SK-N-SH (cell line): ENCODE data around the gene ZNF101. TPM values are rescaled to one million over a fixed set of nuclear protein-coding genes. Genes with fewer than 3 reads are reported as not detected.

ENCODE experiments used
- CTCF ChIA-PET: fragments of 300-600, 350-600 bp; formaldehyde crosslinking; extraction: SDS; loops from one replicate; lab custom pipeline; 2021; lab: Yijun Ruan, JAX
- POLR2A ChIA-PET: fragments of 350-600 bp; sonication (Branson Sonifier 250); formaldehyde crosslinking; extraction: SDS; loops from one replicate; lab custom pipeline; 2020; ENCODE audit warnings: antibody characterized with exemption, inconsistent platforms; lab: Yijun Ruan, JAX
- DNase-seq: peaks from one replicate; pipeline ENCODE4 v3.0.0; 2012
- H2AFZ ChIP-seq: fragments of 200-600 bp; sonication (generic); 2 replicates; pipeline ENCODE4 v1.8.1; 2016; ENCODE audit warnings: antibody characterized with exemption, mild to moderate bottlenecking, low read depth
- H3F3A ChIP-seq: fragments of 200-600 bp; sonication (generic); replicated peaks from 2 replicates; pipeline ENCODE3; 2016; ENCODE audit warnings: antibody characterized with exemption, mild to moderate bottlenecking; ENCODE audit not compliant: insufficient read depth
- H3K27ac ChIP-seq, 2 experiments: fragments of 200-500 bp in 1 of 2; fragments of 200-600 bp in 1 of 2; sonication (Bioruptor generic) in 1 of 2; sonication (generic), shearing (Covaris generic) in 1 of 2; 2 replicates each; pipeline versions ENCODE4 v1.5.1 to v1.6.1; 2014 to 2016; ENCODE audit warnings: low read depth in 2 of 2, inconsistent platforms in 1 of 2, low read length in 1 of 2, mild to moderate bottlenecking in 1 of 2, mixed read lengths in 1 of 2
- H3K27me3 ChIP-seq: fragments of 200-600 bp; sonication (generic), shearing (Covaris generic); 2 replicates; pipeline ENCODE4 v1.6.1; 2016; ENCODE audit warnings: mixed run types; ENCODE audit not compliant: insufficient read depth
- H3K36me3 ChIP-seq, 2 experiments: fragments of 200-500 bp in 1 of 2; fragments of 200-600 bp in 1 of 2; sonication (Bioruptor generic) in 1 of 2; sonication (generic) in 1 of 2; replicated peaks in 1 of 2; 2 replicates each; pipeline versions ENCODE3 to v1.5.1; 2014 to 2016; ENCODE audit warnings: low read length in 1 of 2, mild to moderate bottlenecking in 1 of 2; ENCODE audit not compliant: insufficient read depth in 2 of 2, control insufficient read depth in 1 of 2
- H3K4me1 ChIP-seq, 2 experiments: fragments of 200-500 bp in 1 of 2; fragments of 200-600 bp in 1 of 2; sonication (Bioruptor generic) in 1 of 2; sonication (generic), shearing (Covaris generic) in 1 of 2; 2 replicates each; pipeline versions ENCODE4 v1.5.1 to v1.6.1; 2014 to 2016; ENCODE audit warnings: low read depth in 1 of 2, low read length in 1 of 2, mixed run types in 1 of 2; ENCODE audit not compliant: insufficient read depth in 2 of 2, control insufficient read depth in 1 of 2
- H3K4me2 ChIP-seq: fragments of 200-600 bp; sonication (generic), shearing (Covaris generic); 2 replicates; pipeline ENCODE4 v1.6.1; 2017; ENCODE audit warnings: mixed run types
- H3K4me3 ChIP-seq, 2 experiments: fragments of 200-500 bp in 1 of 2; fragments of 200-600 bp in 1 of 2; sonication (Bioruptor generic) in 1 of 2; sonication (generic), shearing (Covaris generic) in 1 of 2; 2 replicates each; pipeline versions ENCODE4 v1.5.1 to v1.8.1; 2014 to 2016; ENCODE audit warnings: low read depth in 2 of 2, inconsistent platforms in 1 of 2, low read length in 1 of 2, mild to moderate bottlenecking in 1 of 2, mixed read lengths in 1 of 2, moderate library complexity in 1 of 2
- H3K79me2 ChIP-seq: fragments of 200-600 bp; sonication (generic); 2 replicates; pipeline ENCODE4 v1.8.1; 2017; ENCODE audit warnings: mild to moderate bottlenecking; ENCODE audit not compliant: insufficient read depth
- H3K9ac ChIP-seq: fragments of 200-600 bp; sonication (generic); 2 replicates; pipeline ENCODE4 v1.6.1; 2017; ENCODE audit warnings: mixed run types
- H3K9me2 ChIP-seq: fragments of 200-600 bp; sonication (generic); 2 replicates; pipeline ENCODE4 v1.6.1; 2017; ENCODE audit warnings: mixed run types
- H3K9me3 ChIP-seq: fragments of 200-600 bp; sonication (generic); 2 replicates; pipeline ENCODE4 v1.6.1; 2017; ENCODE audit warnings: mixed run types, mild to moderate bottlenecking, moderate library complexity
- H4K20me1 ChIP-seq: fragments of 200-600 bp; sonication (generic); 2 replicates; pipeline ENCODE4 v1.6.1; 2017; ENCODE audit warnings: mild to moderate bottlenecking, mixed run types; ENCODE audit not compliant: insufficient read depth
- CTCF ChIP-seq: fragments of 200-600 bp; sonication (generic); IDR thresholded peaks from 2 replicates; pipeline ENCODE4 v1.6.1; 2017; ENCODE audit warnings: antibody characterized with exemption, mild to moderate bottlenecking, moderate library complexity
- ELF1 ChIP-seq: IDR thresholded peaks from 2 replicates; pipeline ENCODE4 v1.4.0; 2012
- EZH2phosphoT487 ChIP-seq: fragments of 200-600 bp; sonication (generic); IDR thresholded peaks from 2 replicates; pipeline ENCODE4 v1.6.1; 2017; ENCODE audit warnings: low read depth, mixed run types, mild to moderate bottlenecking, antibody characterized with exemption, moderate library complexity, borderline replicate concordance
- FOSL2 ChIP-seq: IDR thresholded peaks from 2 replicates; pipeline ENCODE4 v1.4.0; 2012; ENCODE audit warnings: low read depth, mild to moderate bottlenecking, moderate library complexity, borderline replicate concordance
- FOXJ3 ChIP-seq: sonication (generic); formaldehyde crosslinking; IDR thresholded peaks from 2 replicates; pipeline ENCODE4 v1.5.1; 2020; ENCODE audit warnings: mild to moderate bottlenecking, missing genetic modification reagents
- GABPA ChIP-seq: IDR thresholded peaks from 2 replicates; pipeline ENCODE4 v1.4.0; 2012; ENCODE audit warnings: low read depth, mild to moderate bottlenecking
- JUND ChIP-seq: IDR thresholded peaks from 2 replicates; pipeline ENCODE4 v1.4.0; 2012
- MAX ChIP-seq: IDR thresholded peaks from 2 replicates; pipeline ENCODE4 v1.4.0; 2012; ENCODE audit warnings: low read depth
- MXI1 ChIP-seq: IDR thresholded peaks from 2 replicates; pipeline ENCODE4 v1.6.1; 2012; ENCODE audit warnings: mild to moderate bottlenecking, low read depth, low read length, improper control_type of control experiment
- NFIC ChIP-seq: IDR thresholded peaks from 2 replicates; pipeline ENCODE4 v1.4.0; 2012; ENCODE audit warnings: borderline replicate concordance
- NRF1 ChIP-seq: IDR thresholded peaks from 2 replicates; pipeline ENCODE4 v1.6.1; 2012; ENCODE audit warnings: low read depth, mild to moderate bottlenecking, low read length
- POLR2AphosphoS5 ChIP-seq: IDR thresholded peaks from 2 replicates; pipeline ENCODE4 v1.6.1; 2012; ENCODE audit warnings: low read depth, low read length
- RAD21 ChIP-seq: IDR thresholded peaks from 2 replicates; pipeline ENCODE4 v1.6.1; 2012; ENCODE audit warnings: mild to moderate bottlenecking, low read length
- REST ChIP-seq: IDR thresholded peaks from 2 replicates; pipeline ENCODE4 v1.6.1; 2012; ENCODE audit warnings: mild to moderate bottlenecking, low read depth, low read length, moderate library complexity
- SMC3 ChIP-seq: IDR thresholded peaks from 2 replicates; pipeline ENCODE4 v1.6.1; 2012; ENCODE audit warnings: low read depth, low read length, improper control_type of control experiment
- TCF12 ChIP-seq: IDR thresholded peaks from 2 replicates; pipeline ENCODE4 v1.4.0; 2012
- USF2 ChIP-seq: fragments of 150-350 bp; IDR thresholded peaks from 2 replicates; pipeline ENCODE4 v1.6.1; 2017; ENCODE audit warnings: antibody characterized with exemption, low read length, low read depth, borderline replicate concordance
- WGBS: methylation state at CpG from one replicate; pipeline ENCODE4 v1.1.6; 2017; ENCODE audit warnings: low lambda C conversion rate; 5-methylcytosine and 5-hydroxymethylcytosine counted together
- polyA plus RNA-seq, 3 experiments: library from polyadenylated mRNA; depleted of rRNA; stranded (reverse); fragments of >200 nt; gene quantifications; 2 replicates each; pipeline ENCODE4 v1.2.3, GENCODE V29; 2012
- TF ChIP-seq, protein P1 (sequence below): IDR thresholded peaks from 2 replicates; pipeline ENCODE4 v1.4.0; 2012; ENCODE audit warnings: low read depth, borderline replicate concordance
- TF ChIP-seq, protein P2 (sequence below): IDR thresholded peaks from 2 replicates; pipeline ENCODE4 v1.4.0; 2012; ENCODE audit warnings: low read depth, borderline replicate concordance

The ZNF101 gene
- polyA plus RNA-seq, 1 of the 3 experiments (the other 2 are of a cell fraction): 2.4 TPM

- 43% methylated on average over 1 of the region's 2 CpGs for WGBS
- no peak overlapping the region for H3K27ac ChIP-seq
Measured at GRCh38 chr19:19696386-19696785, 27.7 kb downstream of the ZNF101 start.

GRCh38 chr19:19697589-19697988, 28.9 kb downstream of the ZNF101 start:
- CTCF ChIA-PET: no interaction called here
- Histone ChIP-seq H3K27ac (no peak overlapping the region), H3K27me3 (no peaks in the 10 kb centered on the region), H3K79me2 (no peaks in the 10 kb centered on the region), H3F3A (no peaks in the 10 kb centered on the region), H3K4me2 (no peak overlapping the region), H2AFZ (no peak overlapping the region), H3K4me1 (no peaks in the 10 kb centered on the region), H4K20me1 (no peaks in the 10 kb centered on the region), H3K4me3 (no peak overlapping the region), H3K9ac (no peak overlapping the region), H3K9me3 (0 out of 2 replicates have a peak, but pooled peaks cover 3% of the 10 kb centered on the region), H3K36me3 (no peaks in the 10 kb centered on the region), H3K9me2 (no peaks in the 10 kb centered on the region)
- DNase-seq: no peak
- POLR2A ChIA-PET: no interaction called here
- 57% methylated on average over 5 of the region's 5 CpGs for WGBS
- TF ChIP-seq FOSL2: no peak
- TF ChIP-seq NRF1: no peak
- TF ChIP-seq MXI1: no peak
- no peak for TF ChIP-seq NFIC
- no peak for TF ChIP-seq GABPA
- TF ChIP-seq, protein P1, sequence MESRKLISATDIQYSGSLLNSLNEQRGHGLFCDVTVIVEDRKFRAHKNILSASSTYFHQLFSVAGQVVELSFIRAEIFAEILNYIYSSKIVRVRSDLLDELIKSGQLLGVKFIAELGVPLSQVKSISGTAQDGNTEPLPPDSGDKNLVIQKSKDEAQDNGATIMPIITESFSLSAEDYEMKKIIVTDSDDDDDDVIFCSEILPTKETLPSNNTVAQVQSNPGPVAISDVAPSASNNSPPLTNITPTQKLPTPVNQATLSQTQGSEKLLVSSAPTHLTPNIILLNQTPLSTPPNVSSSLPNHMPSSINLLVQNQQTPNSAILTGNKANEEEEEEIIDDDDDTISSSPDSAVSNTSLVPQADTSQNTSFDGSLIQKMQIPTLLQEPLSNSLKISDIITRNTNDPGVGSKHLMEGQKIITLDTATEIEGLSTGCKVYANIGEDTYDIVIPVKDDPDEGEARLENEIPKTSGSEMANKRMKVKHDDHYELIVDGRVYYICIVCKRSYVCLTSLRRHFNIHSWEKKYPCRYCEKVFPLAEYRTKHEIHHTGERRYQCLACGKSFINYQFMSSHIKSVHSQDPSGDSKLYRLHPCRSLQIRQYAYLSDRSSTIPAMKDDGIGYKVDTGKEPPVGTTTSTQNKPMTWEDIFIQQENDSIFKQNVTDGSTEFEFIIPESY: no peak
- no peak for TF ChIP-seq MAX
- TF ChIP-seq REST: no peak
- no peak for TF ChIP-seq POLR2AphosphoS5
- TF ChIP-seq EZH2phosphoT487: no peak
- TF ChIP-seq CTCF: no peak
- TF ChIP-seq, protein P2, sequence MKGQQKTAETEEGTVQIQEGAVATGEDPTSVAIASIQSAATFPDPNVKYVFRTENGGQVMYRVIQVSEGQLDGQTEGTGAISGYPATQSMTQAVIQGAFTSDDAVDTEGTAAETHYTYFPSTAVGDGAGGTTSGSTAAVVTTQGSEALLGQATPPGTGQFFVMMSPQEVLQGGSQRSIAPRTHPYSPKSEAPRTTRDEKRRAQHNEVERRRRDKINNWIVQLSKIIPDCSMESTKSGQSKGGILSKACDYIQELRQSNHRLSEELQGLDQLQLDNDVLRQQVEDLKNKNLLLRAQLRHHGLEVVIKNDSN: no peak
- no peak for TF ChIP-seq JUND
- no peak for TF ChIP-seq SMC3

More at GRCh38 chr19:19696386-19696785, 27.7 kb downstream of the ZNF101 start:
- ChIA-PET POLR2A (no interaction called here), CTCF (no interaction called here)
- no peak overlapping the region for H3K4me3 ChIP-seq
- no peaks in the 10 kb centered on the region for H3K9me2 ChIP-seq
- TF ChIP-seq TCF12: no peak
- no peak for TF ChIP-seq GABPA
- no peak for TF ChIP-seq USF2
- no peak for TF ChIP-seq FOXJ3 (CRISPR knock-in tag)
- no peak for TF ChIP-seq RAD21
- no peak for TF ChIP-seq ELF1
- H3K4me1 ChIP-seq: no peaks in the 10 kb centered on the region
- no peak overlapping the region for H3K9ac ChIP-seq
- no peaks in the 10 kb centered on the region for H3K79me2 ChIP-seq
- H3K9me3 ChIP-seq: no peaks in the 10 kb centered on the region
- H3K4me2 ChIP-seq: no peak overlapping the region
- no peaks in the 10 kb centered on the region for H3F3A ChIP-seq
- H3K36me3 ChIP-seq: no peaks in the 10 kb centered on the region
- H2AFZ ChIP-seq: no peak overlapping the region
- H3K27me3 ChIP-seq: no peaks in the 10 kb centered on the region
- H4K20me1 ChIP-seq: no peaks in the 10 kb centered on the region
- DNase-seq: no peak
